Astrocyte of the spinal cord (primary cell): Measurements from ENCODE around the gene BPIFB4.
A peak's percentile ranks its signal among the peaks of the same experiment; 100 is the strongest.

Experiments used
- DNase-seq: peaks from one replicate; pipeline ENCODE4 v3.0.0; 2011; ENCODE audit warnings: low read depth, low spot score
- H3K4me3 ChIP-seq: 2 replicates; pipeline ENCODE4 v1.5.1; 2011; ENCODE audit warnings: low read depth, mild to moderate bottlenecking, low read length, moderate library complexity
- in situ Hi-C: cut with HindIII; loops from 2 replicates; pipeline ENCODE4 v1.10.0; 2017; ENCODE audit warnings: low sequenced_read_pairs
- TF ChIP-seq, protein P1 (sequence below): IDR thresholded peaks from 2 replicates; pipeline ENCODE4 v1.5.1; 2012; ENCODE audit warnings: low read depth, mild to moderate bottlenecking, low read length, inconsistent platforms

The BPIFB4 gene

GRCh38 chr20:33072362-33072761 is 7.1 kb upstream of the BPIFB4 start:
- no peak for DNase-seq
- no peak overlapping the region for H3K4me3 ChIP-seq
- TF ChIP-seq, protein P1, sequence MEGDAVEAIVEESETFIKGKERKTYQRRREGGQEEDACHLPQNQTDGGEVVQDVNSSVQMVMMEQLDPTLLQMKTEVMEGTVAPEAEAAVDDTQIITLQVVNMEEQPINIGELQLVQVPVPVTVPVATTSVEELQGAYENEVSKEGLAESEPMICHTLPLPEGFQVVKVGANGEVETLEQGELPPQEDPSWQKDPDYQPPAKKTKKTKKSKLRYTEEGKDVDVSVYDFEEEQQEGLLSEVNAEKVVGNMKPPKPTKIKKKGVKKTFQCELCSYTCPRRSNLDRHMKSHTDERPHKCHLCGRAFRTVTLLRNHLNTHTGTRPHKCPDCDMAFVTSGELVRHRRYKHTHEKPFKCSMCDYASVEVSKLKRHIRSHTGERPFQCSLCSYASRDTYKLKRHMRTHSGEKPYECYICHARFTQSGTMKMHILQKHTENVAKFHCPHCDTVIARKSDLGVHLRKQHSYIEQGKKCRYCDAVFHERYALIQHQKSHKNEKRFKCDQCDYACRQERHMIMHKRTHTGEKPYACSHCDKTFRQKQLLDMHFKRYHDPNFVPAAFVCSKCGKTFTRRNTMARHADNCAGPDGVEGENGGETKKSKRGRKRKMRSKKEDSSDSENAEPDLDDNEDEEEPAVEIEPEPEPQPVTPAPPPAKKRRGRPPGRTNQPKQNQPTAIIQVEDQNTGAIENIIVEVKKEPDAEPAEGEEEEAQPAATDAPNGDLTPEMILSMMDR: no peak
- in situ Hi-C loops: no loop called here

DNA sequence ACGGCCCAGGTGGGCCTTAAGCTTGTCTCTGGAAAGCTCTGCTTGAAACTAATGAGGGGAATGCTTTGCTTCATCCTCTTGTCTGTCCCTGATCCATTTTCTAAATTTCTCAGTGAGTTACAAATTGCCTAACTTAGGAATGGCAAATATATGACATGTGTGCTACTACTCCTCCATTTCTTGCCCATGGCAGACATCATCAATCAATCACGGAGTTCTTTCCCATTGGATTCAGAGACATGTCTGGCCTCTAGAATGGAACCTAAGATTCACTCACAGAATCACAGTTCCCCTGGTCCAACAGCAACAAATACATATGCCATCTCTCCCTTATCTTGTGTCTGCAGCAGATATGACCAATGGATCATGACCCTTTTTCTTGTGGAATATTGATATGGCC is 6.6 kb upstream of the BPIFB4 start:
- no peak overlapping the region for H3K4me3 ChIP-seq
- in situ Hi-C loops: no loop called here
- DNase-seq: no peak
- TF ChIP-seq, protein P1: no peak

DNA sequence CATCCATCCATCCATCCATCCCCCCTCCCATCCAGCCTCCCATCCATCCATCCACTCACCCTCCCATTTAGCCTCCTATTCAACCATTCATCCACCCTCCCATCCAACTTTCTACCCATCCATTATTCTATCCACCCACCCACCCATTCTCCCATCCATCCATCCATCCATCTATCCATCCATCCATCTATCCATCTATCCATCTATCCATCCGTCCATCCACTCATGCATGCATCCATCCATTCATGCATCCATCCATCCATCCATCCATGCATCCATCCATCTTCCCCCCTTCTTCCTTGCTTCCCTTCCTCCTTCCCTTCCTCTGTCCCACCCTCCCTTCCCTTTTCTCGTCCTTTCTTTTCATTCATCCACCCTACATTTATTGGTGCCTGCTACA is 4.8 kb upstream of the BPIFB4 start:
- TF ChIP-seq, protein P1: no peak

GRCh38 chr20:33075281-33075680 is 4.2 kb upstream of the BPIFB4 start:
- TF ChIP-seq, protein P1: no peak
- no peak overlapping the region for H3K4me3 ChIP-seq
- no peak for DNase-seq
- in situ Hi-C loops: no loop called here

More for the DNA sequence above, 4.8 kb upstream of the BPIFB4 start:
- no peak for DNase-seq
- in situ Hi-C loops: no loop called here
- no peak overlapping the region for H3K4me3 ChIP-seq

- H3K4me3 ChIP-seq: no peak overlapping the region
- in situ Hi-C loops: no loop called here
- TF ChIP-seq, protein P1: peak; percentile 26
- no peak for DNase-seq
Measured at GRCh38 chr20:33076662-33077372, 2.6 kb upstream of the BPIFB4 start.

DNA sequence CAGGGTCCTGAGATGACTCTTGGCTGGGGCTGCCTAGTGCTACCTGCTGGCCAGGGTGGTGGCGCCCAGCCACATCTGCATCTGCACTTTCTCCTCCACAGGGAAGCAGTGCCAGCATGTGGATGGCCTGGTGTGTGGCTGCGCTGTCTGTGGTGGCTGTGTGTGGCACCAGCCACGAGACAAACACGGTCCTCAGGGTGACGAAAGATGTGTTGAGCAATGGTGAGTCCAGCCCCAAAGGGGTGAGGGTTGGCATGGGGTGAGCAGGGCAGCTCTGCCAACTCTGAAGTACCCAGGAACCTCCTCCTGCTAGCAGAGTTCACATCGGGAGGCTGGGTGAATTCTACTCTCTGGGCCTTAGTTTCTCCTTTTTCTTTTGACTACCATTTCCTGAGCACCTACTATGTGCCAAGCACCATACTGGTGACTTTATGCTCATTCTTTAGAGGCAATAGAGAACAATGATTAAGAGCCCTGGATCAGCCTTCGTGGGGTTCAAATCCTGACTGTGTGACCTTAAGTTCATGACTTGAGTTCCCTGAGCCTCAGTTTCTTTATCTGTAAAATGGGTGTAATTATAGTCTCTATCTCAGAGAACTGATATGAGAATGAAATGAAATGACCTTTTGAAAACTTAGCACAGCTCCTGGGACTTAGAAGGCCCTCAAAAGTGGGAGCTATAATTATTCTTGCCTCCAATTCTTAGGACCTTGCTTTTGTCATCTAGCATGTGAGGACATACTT is 2.1 kb downstream of the BPIFB4 start:
- in situ Hi-C loops: no loop called here
- no peak for DNase-seq
- TF ChIP-seq, protein P1: no peak
- H3K4me3 ChIP-seq: no peak overlapping the region
